GM12874 (cell line): Measurements from ENCODE around the gene CD226.

Source experiments
- TF ChIP-seq, protein P1 (sequence below): IDR thresholded peaks from 2 replicates; pipeline ENCODE4 v1.5.1; 2011; ENCODE audit warnings: low read depth, mild to moderate bottlenecking, control low read depth, low read length, moderate library complexity; ENCODE audit not compliant: insufficient read depth

CD226 gene

DNA sequence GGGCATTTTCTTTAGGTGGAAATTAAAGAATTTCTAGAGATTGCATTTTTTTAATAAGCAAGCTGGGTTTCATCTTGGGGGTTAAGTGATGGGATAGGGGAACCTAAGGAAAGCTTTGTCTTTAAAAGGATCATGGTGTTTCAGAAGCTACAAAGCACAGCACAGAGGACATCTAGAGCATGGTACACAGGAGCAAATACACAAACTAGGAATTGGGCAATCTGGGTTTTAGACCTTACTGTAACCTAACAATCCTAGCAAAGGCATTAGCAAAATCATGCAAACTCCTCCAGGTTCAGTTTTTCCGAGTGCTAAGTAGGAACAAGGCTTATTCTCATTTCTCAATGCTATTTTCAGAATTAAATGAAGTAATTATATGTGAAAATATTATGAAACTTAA, 134.1 kb downstream of the CD226 start:
- TF ChIP-seq, protein P1, sequence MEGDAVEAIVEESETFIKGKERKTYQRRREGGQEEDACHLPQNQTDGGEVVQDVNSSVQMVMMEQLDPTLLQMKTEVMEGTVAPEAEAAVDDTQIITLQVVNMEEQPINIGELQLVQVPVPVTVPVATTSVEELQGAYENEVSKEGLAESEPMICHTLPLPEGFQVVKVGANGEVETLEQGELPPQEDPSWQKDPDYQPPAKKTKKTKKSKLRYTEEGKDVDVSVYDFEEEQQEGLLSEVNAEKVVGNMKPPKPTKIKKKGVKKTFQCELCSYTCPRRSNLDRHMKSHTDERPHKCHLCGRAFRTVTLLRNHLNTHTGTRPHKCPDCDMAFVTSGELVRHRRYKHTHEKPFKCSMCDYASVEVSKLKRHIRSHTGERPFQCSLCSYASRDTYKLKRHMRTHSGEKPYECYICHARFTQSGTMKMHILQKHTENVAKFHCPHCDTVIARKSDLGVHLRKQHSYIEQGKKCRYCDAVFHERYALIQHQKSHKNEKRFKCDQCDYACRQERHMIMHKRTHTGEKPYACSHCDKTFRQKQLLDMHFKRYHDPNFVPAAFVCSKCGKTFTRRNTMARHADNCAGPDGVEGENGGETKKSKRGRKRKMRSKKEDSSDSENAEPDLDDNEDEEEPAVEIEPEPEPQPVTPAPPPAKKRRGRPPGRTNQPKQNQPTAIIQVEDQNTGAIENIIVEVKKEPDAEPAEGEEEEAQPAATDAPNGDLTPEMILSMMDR: no peak

DNA sequence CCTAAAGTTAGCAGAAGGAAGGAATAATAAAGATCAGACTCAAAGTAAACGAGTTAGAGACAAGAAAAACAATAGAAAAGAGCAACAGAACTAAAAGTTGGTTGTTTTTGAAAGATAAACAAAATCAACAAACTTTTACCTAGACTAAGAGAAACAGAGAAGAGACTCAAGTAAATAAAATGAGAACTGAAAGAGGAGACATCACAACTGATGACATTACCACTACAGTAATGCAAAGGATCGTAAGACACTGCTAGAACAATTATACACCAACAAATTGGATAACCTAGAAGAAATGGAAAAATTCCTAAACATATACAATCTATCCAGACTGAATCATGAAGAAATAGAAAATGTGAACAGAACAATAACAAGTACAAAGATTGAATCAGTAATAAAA, 139.3 kb downstream of the CD226 start:
- TF ChIP-seq, protein P1: no peak

DNA sequence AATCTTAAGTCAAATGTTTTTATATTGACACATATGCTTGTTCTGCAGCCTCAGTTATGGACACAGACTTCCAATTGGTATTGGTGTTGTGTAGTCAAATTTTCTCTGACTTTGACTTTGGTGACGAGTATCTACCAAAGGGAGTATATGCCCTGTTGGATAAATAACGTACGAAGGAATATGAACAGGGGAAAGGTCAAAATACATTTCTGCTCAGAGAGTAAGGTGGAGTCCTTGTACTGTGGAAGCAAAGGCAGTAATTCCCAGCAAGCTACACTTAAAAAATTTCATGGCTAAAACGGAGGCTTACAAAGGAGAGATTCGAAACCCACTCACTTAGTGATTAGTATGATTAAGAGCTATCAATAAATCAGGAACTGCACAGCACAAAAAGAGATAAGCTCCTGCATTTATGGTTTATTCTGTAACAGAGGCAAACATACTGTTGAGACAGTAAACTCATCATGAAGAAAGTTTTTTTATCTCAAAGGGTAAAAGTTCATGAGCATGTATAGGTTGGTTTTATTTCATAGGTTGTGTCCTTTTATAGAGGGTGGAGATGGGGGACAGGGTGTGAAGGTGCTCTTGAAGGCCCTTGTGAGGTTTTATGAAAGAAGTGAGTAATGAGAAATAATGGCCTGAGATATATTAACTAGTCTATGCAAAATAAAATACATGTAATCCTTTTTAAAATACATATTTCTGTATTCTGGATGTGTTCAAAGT, 142.7 kb downstream of the CD226 start:
- TF ChIP-seq, protein P1: no peak
